ENCODE results near the gene DSG2.

The DSG2 gene

DNA sequence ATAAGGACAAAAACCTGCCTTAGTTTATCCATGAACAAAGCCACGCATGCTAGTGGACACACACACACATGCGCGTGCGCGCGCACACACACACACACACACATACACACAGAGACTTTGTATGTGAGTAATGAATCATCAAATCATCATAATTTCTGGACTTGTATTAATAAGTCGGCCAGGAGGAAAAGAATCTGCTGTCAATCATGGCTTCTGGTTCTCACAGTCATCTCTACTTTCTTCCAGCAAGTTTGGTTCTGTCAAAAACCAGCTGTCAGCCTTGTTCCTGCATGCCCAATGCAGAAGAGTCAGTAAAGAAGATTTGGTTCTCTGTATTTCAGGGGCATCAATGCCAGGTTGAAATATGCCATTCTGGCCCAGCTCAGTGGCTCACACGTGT is 92.6 kb downstream of the DSG2 start:
- DNase-seq (ENCODE audit: low read depth in 2 of 2) = no peak

DNA sequence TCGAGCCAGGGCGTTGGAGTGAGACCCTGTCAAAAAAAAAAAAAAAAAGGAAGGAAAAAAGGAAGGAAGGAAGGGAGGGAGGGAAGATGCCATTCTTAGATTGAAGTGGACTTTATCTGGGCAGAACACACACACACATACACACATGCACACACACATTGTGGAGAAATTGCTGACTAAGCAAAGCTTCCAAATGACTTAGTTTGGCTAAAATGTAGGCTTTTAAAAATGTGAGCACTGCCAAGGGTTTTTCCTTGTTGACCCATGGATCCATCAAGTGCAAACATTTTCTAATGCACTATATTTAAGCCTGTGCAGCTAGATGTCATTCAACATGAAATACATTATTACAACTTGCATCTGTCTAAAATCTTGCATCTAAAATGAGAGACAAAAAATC is 93.1 kb downstream of the DSG2 start:
- no peak for DNase-seq (ENCODE audit: low read depth in 2 of 2)

DNA sequence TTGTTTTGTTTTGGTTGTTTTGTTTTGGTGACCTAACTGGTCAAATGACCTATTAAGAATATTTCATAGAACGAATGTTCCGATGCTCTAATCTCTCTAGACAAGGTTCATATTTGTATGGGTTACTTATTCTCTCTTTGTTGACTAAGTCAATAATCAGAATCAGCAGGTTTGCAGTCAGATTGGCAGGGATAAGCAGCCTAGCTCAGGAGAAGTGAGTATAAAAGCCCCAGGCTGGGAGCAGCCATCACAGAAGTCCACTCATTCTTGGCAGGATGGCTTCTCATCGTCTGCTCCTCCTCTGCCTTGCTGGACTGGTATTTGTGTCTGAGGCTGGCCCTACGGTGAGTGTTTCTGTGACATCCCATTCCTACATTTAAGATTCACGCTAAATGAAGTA is 93.7 kb downstream of the DSG2 start, which contains the start of gene TTR:
Gene TTR (plus strand): TSS at position 250 of the 400 bp plus-strand sequence. CDS start 26 bp downstream, at position 276.
- DNase-seq (ENCODE audit: low read depth in 2 of 2) = no peak

DNA sequence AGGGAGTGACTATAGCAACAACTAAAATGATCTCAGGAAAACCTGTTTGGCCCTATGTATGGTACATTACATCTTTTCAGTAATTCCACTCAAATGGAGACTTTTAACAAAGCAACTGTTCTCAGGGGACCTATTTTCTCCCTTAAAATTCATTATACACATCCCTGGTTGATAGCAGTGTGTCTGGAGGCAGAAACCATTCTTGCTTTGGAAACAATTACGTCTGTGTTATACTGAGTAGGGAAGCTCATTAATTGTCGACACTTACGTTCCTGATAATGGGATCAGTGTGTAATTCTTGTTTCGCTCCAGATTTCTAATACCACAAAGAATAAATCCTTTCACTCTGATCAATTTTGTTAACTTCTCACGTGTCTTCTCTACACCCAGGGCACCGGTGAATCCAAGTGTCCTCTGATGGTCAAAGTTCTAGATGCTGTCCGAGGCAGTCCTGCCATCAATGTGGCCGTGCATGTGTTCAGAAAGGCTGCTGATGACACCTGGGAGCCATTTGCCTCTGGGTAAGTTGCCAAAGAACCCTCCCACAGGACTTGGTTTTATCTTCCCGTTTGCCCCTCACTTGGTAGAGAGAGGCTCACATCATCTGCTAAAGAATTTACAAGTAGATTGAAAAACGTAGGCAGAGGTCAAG is 94.7 kb downstream of the DSG2 start:
- no peak for DNase-seq (ENCODE audit: low read depth in 2 of 2)

DNA sequence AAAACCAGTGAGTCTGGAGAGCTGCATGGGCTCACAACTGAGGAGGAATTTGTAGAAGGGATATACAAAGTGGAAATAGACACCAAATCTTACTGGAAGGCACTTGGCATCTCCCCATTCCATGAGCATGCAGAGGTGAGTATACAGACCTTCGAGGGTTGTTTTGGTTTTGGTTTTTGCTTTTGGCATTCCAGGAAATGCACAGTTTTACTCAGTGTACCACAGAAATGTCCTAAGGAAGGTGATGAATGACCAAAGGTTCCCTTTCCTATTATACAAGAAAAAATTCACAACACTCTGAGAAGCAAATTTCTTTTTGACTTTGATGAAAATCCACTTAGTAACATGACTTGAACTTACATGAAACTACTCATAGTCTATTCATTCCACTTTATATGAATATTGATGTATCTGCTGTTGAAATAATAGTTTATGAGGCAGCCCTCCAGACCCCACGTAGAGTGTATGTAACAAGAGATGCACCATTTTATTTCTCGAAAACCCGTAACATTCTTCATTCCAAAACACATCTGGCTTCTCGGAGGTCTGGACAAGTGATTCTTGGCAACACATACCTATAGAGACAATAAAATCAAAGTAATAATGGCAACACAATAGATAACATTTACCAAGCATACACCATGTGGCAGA is 97.3 kb downstream of the DSG2 start:
- DNase-seq (ENCODE audit: low read depth in 2 of 2) = no peak

DNA sequence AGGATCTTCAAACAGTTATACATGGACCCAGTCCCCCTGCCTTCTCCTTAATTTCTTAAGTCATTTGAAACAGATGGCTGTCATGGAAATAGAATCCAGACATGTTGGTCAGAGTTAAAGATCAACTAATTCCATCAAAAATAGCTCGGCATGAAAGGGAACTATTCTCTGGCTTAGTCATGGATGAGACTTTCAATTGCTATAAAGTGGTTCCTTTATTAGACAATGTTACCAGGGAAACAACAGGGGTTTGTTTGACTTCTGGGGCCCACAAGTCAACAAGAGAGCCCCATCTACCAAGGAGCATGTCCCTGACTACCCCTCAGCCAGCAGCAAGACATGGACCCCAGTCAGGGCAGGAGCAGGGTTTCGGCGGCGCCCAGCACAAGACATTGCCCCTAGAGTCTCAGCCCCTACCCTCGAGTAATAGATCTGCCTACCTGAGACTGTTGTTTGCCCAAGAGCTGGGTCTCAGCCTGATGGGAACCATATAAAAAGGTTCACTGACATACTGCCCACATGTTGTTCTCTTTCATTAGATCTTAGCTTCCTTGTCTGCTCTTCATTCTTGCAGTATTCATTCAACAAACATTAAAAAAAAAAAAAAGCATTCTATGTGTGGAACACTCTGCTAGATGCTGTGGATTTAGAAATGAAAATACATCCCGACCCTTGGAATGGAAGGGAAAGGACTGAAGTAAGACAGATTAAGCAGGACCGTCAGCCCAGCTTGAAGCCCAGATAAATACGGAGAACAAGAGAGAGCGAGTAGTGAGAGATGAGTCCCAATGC is 98.3 kb downstream of the DSG2 start:
- DNase-seq (ENCODE audit: low read depth in 2 of 2) = no peak

DNA sequence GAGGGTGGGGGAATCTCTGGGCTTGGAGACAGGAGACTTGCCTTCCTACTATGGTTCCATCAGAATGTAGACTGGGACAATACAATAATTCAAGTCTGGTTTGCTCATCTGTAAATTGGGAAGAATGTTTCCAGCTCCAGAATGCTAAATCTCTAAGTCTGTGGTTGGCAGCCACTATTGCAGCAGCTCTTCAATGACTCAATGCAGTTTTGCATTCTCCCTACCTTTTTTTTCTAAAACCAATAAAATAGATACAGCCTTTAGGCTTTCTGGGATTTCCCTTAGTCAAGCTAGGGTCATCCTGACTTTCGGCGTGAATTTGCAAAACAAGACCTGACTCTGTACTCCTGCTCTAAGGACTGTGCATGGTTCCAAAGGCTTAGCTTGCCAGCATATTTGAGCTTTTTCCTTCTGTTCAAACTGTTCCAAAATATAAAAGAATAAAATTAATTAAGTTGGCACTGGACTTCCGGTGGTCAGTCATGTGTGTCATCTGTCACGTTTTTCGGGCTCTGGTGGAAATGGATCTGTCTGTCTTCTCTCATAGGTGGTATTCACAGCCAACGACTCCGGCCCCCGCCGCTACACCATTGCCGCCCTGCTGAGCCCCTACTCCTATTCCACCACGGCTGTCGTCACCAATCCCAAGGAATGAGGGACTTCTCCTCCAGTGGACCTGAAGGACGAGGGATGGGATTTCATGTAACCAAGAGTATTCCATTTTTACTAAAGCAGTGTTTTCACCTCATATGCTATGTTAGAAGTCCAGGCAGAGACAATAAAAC is 100.2 kb downstream of the DSG2 start:
- DNase-seq (ENCODE audit: low read depth in 2 of 2) = no peak

Measured in stimulated activated CD4-positive, alpha-beta T cell treated with anti-CD3 and anti-CD28 coated beads, Interleukin-12 subunit alpha, Interleukin-12 subunit beta, amount 100 ng/mL, for 24 hours (primary cell).